Mesendoderm (in vitro differentiated cells): Measurements from ENCODE around the gene BTRC.
"Not testable (repeated sequence)": the region's sequence is repeated elsewhere in the genome, so short reads cannot be mapped to it uniquely, and the experiment has no call there.

Experiments used
- DNase-seq: peaks from one replicate; pipeline ENCODE4 v3.0.0; 2013
- H2AK5ac ChIP-seq: 2 replicates; pipeline ENCODE4 v1.6.1; 2013; ENCODE audit warnings: low read length, inconsistent platforms
- H2BK120ac ChIP-seq: 2 replicates; pipeline ENCODE4 v1.6.1; 2013; ENCODE audit warnings: low read depth, mild to moderate bottlenecking, low read length, moderate library complexity, mixed read lengths
- H2BK15ac ChIP-seq: replicated peaks from 2 replicates; pipeline ENCODE4 v1.6.1; 2013; ENCODE audit warnings: low read depth, mild to moderate bottlenecking, moderate library complexity
- H2BK5ac ChIP-seq: 2 replicates; pipeline ENCODE4 v1.6.1; 2013; ENCODE audit warnings: low read length, inconsistent platforms
- H3K18ac ChIP-seq: 2 replicates; pipeline ENCODE4 v1.6.1; 2013; ENCODE audit warnings: mild to moderate bottlenecking, low read length, mixed read lengths
- H3K23ac ChIP-seq: one replicate; pipeline ENCODE4 v1.6.1; 2013; ENCODE audit warnings: low read length
- H3K27ac ChIP-seq: 2 replicates; pipeline ENCODE4 v1.5.1; 2013; ENCODE audit warnings: low read depth, mild to moderate bottlenecking, inconsistent platforms, low read length, moderate library complexity
- H3K27me3 ChIP-seq: 2 replicates; pipeline ENCODE4 v1.6.1; 2013; ENCODE audit warnings: low read length, control low read depth, mild to moderate bottlenecking, inconsistent platforms; ENCODE audit not compliant: insufficient read depth, poor library complexity
- H3K36me3 ChIP-seq: 2 replicates; pipeline ENCODE4 v1.6.1; 2013; ENCODE audit warnings: low read length, inconsistent platforms; ENCODE audit not compliant: control insufficient read depth, insufficient read depth
- H3K4ac ChIP-seq: one replicate; pipeline ENCODE4 v1.6.1; 2013; ENCODE audit warnings: low read depth, mild to moderate bottlenecking, low read length, moderate library complexity
- H3K4me1 ChIP-seq: 2 replicates; pipeline ENCODE4 v1.6.1; 2013; ENCODE audit warnings: low read depth, low read length, inconsistent platforms; ENCODE audit not compliant: control insufficient read depth
- H3K4me2 ChIP-seq: 2 replicates; pipeline ENCODE4 v1.6.1; 2013; ENCODE audit warnings: low read length
- H3K4me3 ChIP-seq: 2 replicates; pipeline ENCODE4 v1.5.1; 2013; ENCODE audit warnings: mild to moderate bottlenecking, low read length
- H3K56ac ChIP-seq: one replicate; pipeline ENCODE4 v1.6.1; 2013; ENCODE audit warnings: low read length
- H3K79me1 ChIP-seq: 2 replicates; pipeline ENCODE4 v1.6.1; 2013; ENCODE audit warnings: low read length, inconsistent platforms
- H3K79me2 ChIP-seq: 2 replicates; pipeline ENCODE4 v1.6.1; 2013; ENCODE audit warnings: mild to moderate bottlenecking, low read length; ENCODE audit not compliant: control insufficient read depth, insufficient read depth
- H3K9ac ChIP-seq: 2 replicates; pipeline ENCODE4 v1.6.1; 2013; ENCODE audit warnings: low read length, inconsistent platforms
- H4K5ac ChIP-seq: one replicate; pipeline ENCODE4 v1.6.1; 2013; ENCODE audit warnings: low read length
- H4K8ac ChIP-seq: one replicate; pipeline ENCODE4 v1.6.1; 2013; ENCODE audit warnings: low read depth, mild to moderate bottlenecking, control low read depth, low read length, moderate library complexity
- WGBS: extraction: QIAGEN DNeasy Blood & Tissue Kit; methylation state at CpG from one replicate; pipeline ENCODE4 v1.1.7; 2013; ENCODE audit warnings: low lambda C conversion rate, missing lambda C conversion rate; ENCODE audit not compliant: insufficient coverage; ENCODE audit errors: extremely low coverage; 5-methylcytosine and 5-hydroxymethylcytosine counted together

Gene BTRC

DNA sequence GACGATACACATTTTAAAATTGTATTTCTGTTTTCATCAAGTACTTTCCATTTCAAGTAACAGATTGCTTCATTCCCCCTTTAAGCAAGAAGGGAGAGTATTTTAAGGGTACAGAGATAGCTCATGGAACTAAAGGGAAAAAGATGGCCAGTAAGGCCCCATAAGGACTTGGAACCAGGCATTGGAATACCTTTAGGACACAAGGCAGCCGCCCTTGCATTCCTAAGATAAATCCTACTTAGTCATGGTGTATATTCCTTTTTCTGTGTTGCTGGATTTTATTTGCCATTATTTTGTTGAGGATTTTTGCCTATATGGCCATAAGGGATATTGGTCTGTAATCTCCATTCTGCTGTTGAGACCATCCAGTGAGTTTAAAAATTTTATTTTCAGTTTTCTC, 49.2 kb downstream of the BTRC start:
- no peak overlapping the region for H3K4me2 ChIP-seq
- H2BK120ac ChIP-seq = no peak overlapping the region
- H3K36me3 ChIP-seq = no peaks in the 10 kb centered on the region
- H3K18ac ChIP-seq = no peak overlapping the region
- H3K9ac ChIP-seq = no peak overlapping the region
- no peak overlapping the region for H3K27ac ChIP-seq
- H3K4ac ChIP-seq = no peak overlapping the region
- no CpG with 5 or more reads among the region's 2 CpGs for WGBS
- H2AK5ac ChIP-seq = no peak overlapping the region
- H2BK15ac ChIP-seq = no peak overlapping the region
- H3K23ac ChIP-seq = no peak overlapping the region
- H3K79me1 ChIP-seq = no peaks in the 10 kb centered on the region
- no peak overlapping the region for H3K56ac ChIP-seq
- H3K4me1 ChIP-seq = no peaks in the 10 kb centered on the region
- DNase-seq = peak; percentile 42
- H2BK5ac ChIP-seq = no peak overlapping the region
- no peaks in the 10 kb centered on the region for H3K79me2 ChIP-seq
- H3K4me3 ChIP-seq = no peak overlapping the region
- no peak overlapping the region for H4K5ac ChIP-seq
- no peaks in the 10 kb centered on the region for H3K27me3 ChIP-seq
- no peak overlapping the region for H4K8ac ChIP-seq

DNA sequence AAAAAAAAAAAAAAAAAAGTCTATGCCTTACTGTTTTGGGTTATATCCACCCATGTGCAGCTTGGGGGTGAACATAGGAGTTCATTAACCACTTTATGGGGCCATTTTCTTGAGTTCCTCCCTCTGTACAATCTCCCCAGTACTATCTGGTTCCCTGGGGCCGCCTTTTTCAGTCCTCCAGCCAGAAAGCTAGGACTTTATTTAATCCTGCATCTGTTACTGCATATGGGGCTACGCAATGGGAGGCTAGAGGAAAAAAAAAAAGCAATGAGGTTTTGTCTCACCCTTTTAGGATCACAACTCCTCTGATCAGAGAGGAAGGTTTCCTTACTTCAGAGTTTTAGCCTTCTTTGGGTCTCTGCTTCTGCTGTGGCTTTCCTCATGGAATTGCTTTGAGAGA, 51.0 kb downstream of the BTRC start:
- Histone ChIP-seq H4K8ac (no peak overlapping the region), H3K4ac (no peak overlapping the region), H3K18ac (no peak overlapping the region), H2BK15ac (no peak overlapping the region), H3K9ac (no peak overlapping the region), H3K79me2 (no peaks in the 10 kb centered on the region), H3K4me2 (no peak overlapping the region), H3K4me3 (no peak overlapping the region), H3K27me3 (no peaks in the 10 kb centered on the region), H3K36me3 (no peaks in the 10 kb centered on the region), H3K79me1 (no peaks in the 10 kb centered on the region), H2BK5ac (no peak overlapping the region), H4K5ac (no peak overlapping the region), H2BK120ac (no peak overlapping the region), H3K56ac (no peak overlapping the region), H3K23ac (no peak overlapping the region), H2AK5ac (no peak overlapping the region), H3K4me1 (no peaks in the 10 kb centered on the region), H3K27ac (no peak overlapping the region)
- no CpG with 5 or more reads among the region's 2 CpGs for WGBS
- no peak for DNase-seq

DNA sequence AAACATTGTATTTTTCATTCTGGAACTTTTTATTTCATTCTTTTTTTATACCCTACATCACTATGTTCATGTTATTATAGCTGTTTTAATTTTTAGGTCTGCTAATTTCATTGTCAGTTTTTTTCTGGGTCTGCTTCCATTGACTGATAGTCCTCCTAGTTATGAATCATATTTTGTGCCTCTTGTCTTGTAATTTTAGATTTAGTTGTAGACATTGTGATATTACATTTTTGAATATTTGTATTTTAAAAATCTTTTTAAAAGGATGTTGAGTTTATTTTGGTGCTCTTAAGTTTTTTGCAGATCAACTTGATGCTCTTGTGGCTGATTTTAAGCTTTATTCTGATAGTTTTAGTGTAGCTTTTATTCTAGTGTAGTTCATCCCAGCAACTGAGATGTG, 57.6 kb downstream of the BTRC start:
- H3K79me2 ChIP-seq = no peaks in the 10 kb centered on the region
- no peak overlapping the region for H2BK15ac ChIP-seq
- no peaks in the 10 kb centered on the region for H3K4me1 ChIP-seq
- H2BK120ac ChIP-seq = no peak overlapping the region
- H4K8ac ChIP-seq = no peak overlapping the region
- no peak overlapping the region for H3K56ac ChIP-seq
- H3K4me2 ChIP-seq = no peak overlapping the region
- no peak overlapping the region for H3K9ac ChIP-seq
- H3K4me3 ChIP-seq = no peak overlapping the region
- H3K27me3 ChIP-seq = no peaks in the 10 kb centered on the region
- H3K27ac ChIP-seq = no peak overlapping the region
- no peak overlapping the region for H4K5ac ChIP-seq
- H3K23ac ChIP-seq = no peak overlapping the region
- H2BK5ac ChIP-seq = no peak overlapping the region
- DNase-seq = no peak
- H3K18ac ChIP-seq = no peak overlapping the region
- H3K79me1 ChIP-seq = no peaks in the 10 kb centered on the region
- no peaks in the 10 kb centered on the region for H3K36me3 ChIP-seq
- H2AK5ac ChIP-seq = no peak overlapping the region
- no peak overlapping the region for H3K4ac ChIP-seq

DNA sequence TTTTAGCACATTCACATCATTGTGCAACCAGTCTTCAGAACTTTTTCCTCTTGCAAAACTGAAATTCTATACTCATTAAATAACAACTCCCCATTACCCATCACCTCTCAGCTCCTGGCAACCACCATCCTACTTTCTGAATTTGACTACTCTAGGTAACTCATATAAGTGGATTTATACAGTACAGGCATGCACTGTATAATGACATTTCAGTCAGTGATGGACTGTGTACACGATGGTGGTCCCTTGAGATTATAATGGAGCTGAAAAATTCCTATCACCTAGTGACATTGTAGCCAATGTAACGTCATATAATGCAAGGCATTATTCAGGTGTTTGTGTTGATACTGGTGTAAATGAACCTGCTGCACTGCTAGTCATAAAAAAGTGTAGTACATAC, 60.1 kb downstream of the BTRC start:
- Histone ChIP-seq H3K79me2 (no peaks in the 10 kb centered on the region), H3K27me3 (no peaks in the 10 kb centered on the region), H3K4ac (no peak overlapping the region), H3K56ac (no peak overlapping the region), H4K5ac (no peak overlapping the region), H3K4me3 (no peak overlapping the region), H3K36me3 (no peaks in the 10 kb centered on the region), H3K18ac (no peak overlapping the region), H2BK5ac (no peak overlapping the region), H2BK120ac (no peak overlapping the region), H3K4me2 (no peak overlapping the region), H3K23ac (no peak overlapping the region), H3K79me1 (no peaks in the 10 kb centered on the region), H3K4me1 (no peaks in the 10 kb centered on the region), H2AK5ac (no peak overlapping the region), H4K8ac (no peak overlapping the region), H3K9ac (no peak overlapping the region), H2BK15ac (no peak overlapping the region), H3K27ac (no peak overlapping the region)
- no CpG with 5 or more reads among the region's 2 CpGs for WGBS
- DNase-seq = no peak

DNA sequence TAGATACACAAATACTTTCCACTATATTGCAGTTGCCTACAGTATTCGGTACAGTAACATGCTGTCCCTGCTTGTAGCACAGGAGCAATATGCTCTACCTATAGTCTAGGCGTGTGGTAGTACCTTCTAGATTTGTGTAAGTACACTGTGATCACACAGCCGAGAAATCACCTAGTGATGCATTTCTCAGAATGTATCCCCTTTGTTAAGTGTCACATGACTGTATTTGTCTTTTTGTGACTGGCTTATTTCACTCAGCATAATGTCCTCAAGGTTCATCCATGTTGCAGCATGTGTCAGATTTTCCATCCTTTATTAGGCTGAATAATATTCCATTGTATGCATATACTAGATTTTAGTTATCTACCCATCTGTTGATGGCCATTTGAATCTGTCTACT, 61.9 kb downstream of the BTRC start:
- DNase-seq = no peak
- H4K8ac ChIP-seq = no peak overlapping the region
- H3K23ac ChIP-seq = no peak overlapping the region
- no peak overlapping the region for H2AK5ac ChIP-seq
- no peak overlapping the region for H2BK15ac ChIP-seq
- H3K56ac ChIP-seq = no peak overlapping the region
- no peaks in the 10 kb centered on the region for H3K79me1 ChIP-seq
- H3K79me2 ChIP-seq = no peaks in the 10 kb centered on the region
- H3K27me3 ChIP-seq = no peaks in the 10 kb centered on the region
- H3K36me3 ChIP-seq = no peaks in the 10 kb centered on the region
- no peaks in the 10 kb centered on the region for H3K4me1 ChIP-seq
- H3K4me2 ChIP-seq = no peak overlapping the region
- H2BK120ac ChIP-seq = no peak overlapping the region
- no peak overlapping the region for H3K27ac ChIP-seq
- H3K4ac ChIP-seq = no peak overlapping the region
- no peak overlapping the region for H3K4me3 ChIP-seq
- no peak overlapping the region for H4K5ac ChIP-seq
- WGBS = no CpG with 5 or more reads among the region's 3 CpGs
- H3K18ac ChIP-seq = no peak overlapping the region
- no peak overlapping the region for H2BK5ac ChIP-seq
- no peak overlapping the region for H3K9ac ChIP-seq

DNA sequence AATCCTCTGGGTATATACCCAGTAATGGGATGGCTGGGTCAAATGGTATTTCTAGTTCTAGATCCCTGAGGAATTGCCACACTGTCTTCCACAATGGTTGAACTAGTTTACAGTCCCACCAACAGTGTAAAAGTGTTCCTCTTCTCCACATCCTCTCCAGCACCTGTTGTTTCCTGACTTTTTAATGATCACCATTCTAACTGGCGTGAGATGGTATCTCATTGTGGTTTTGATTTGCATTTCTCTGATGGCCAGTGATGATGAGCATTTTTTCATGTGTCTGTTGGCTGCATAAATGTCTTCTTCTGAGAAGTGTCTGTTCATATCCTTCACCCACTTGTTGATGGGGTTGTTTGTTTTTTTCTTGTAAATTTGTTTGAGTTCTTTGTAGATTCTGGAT, 68.0 kb downstream of the BTRC start:
- H3K36me3 ChIP-seq, H3K79me2 ChIP-seq, H4K8ac ChIP-seq, H3K9ac ChIP-seq, H3K4me1 ChIP-seq, H3K79me1 ChIP-seq, H2BK5ac ChIP-seq, H2BK15ac ChIP-seq, H3K4ac ChIP-seq, H3K23ac ChIP-seq, H3K4me3 ChIP-seq, H2BK120ac ChIP-seq, H3K56ac ChIP-seq, H3K4me2 ChIP-seq, H4K5ac ChIP-seq, H2AK5ac ChIP-seq, H3K18ac ChIP-seq, H3K27me3 ChIP-seq, DNase-seq, H3K27ac ChIP-seq: not testable (repeated sequence)
- no CpG with 5 or more reads among the region's 1 CpG for WGBS
